HG03108 (cell line): ENCODE data around the gene LRP5.

ENCODE experiments used
- ATAC-seq: cut with Tn5 transposase; IDR thresholded peaks from one replicate; pipeline ENCODE4 v1.9.1; 2021; ENCODE audit warnings: moderate library complexity; ENCODE audit not compliant: unreplicated experiment

LRP5 gene

GRCh38 chr11:68345776-68346461 is 33.5 kb downstream of the LRP5 start:
- ATAC-seq: no peak

- no peak for ATAC-seq
These were observed 34.0 kb downstream of the LRP5 start for GRCh38 chr11:68346462-68346790.

- no peak for ATAC-seq
These were observed 35.0 kb downstream of the LRP5 start for GRCh38 chr11:68347345-68347744.

GRCh38 chr11:68347841-68348240 is 35.5 kb downstream of the LRP5 start:
- no peak for ATAC-seq

GRCh38 chr11:68349461-68350249 is 37.3 kb downstream of the LRP5 start:
- ATAC-seq: no peak

GRCh38 chr11:68350759-68351449 is 38.5 kb downstream of the LRP5 start:
- ATAC-seq: no peak

- ATAC-seq: no peak
These were observed 39.3 kb downstream of the LRP5 start for GRCh38 chr11:68351450-68352275.

GRCh38 chr11:68352591-68352990 is 40.2 kb downstream of the LRP5 start:
- ATAC-seq: no peak

GRCh38 chr11:68353118-68353517 is 40.7 kb downstream of the LRP5 start:
- no peak for ATAC-seq

- ATAC-seq: no peak
These were observed 41.3 kb downstream of the LRP5 start for GRCh38 chr11:68353669-68354068.

GRCh38 chr11:68354148-68354872 is 41.9 kb downstream of the LRP5 start:
- ATAC-seq: no peak

GRCh38 chr11:68355471-68355870 is 43.1 kb downstream of the LRP5 start:
- no peak for ATAC-seq

- no peak for ATAC-seq
These were observed 45.2 kb downstream of the LRP5 start for GRCh38 chr11:68357568-68357967.

- no peak for ATAC-seq
These were observed 46.0 kb downstream of the LRP5 start for GRCh38 chr11:68358416-68358815.

GRCh38 chr11:68361702-68362101 is 49.3 kb downstream of the LRP5 start:
- no peak for ATAC-seq

- ATAC-seq: no peak
These were observed 50.5 kb downstream of the LRP5 start for GRCh38 chr11:68362801-68363379.

- ATAC-seq: no peak
These were observed 51.4 kb downstream of the LRP5 start for GRCh38 chr11:68363776-68364175.

GRCh38 chr11:68364581-68364980 is 52.2 kb downstream of the LRP5 start:
- ATAC-seq: no peak

- ATAC-seq: no peak
These were observed 53.6 kb downstream of the LRP5 start for GRCh38 chr11:68365943-68366435.

- ATAC-seq: no peak
These were observed 54.9 kb downstream of the LRP5 start for GRCh38 chr11:68367252-68367651.
